NOMO-1 treated with DMSO at 0.1 percent for 48 hours (cell line): ENCODE measurements around the gene SGMS1.
"Not testable (repeated sequence)": the region's sequence is repeated elsewhere in the genome, so short reads cannot be mapped to it uniquely, and the experiment has no call there.

ENCODE experiments used
- DNase-seq: peaks from one replicate; lab custom pipeline; 2025; ENCODE audit not compliant: unreplicated experiment; lab: John Stamatoyannopoulos, UW

Gene SGMS1

DNA sequence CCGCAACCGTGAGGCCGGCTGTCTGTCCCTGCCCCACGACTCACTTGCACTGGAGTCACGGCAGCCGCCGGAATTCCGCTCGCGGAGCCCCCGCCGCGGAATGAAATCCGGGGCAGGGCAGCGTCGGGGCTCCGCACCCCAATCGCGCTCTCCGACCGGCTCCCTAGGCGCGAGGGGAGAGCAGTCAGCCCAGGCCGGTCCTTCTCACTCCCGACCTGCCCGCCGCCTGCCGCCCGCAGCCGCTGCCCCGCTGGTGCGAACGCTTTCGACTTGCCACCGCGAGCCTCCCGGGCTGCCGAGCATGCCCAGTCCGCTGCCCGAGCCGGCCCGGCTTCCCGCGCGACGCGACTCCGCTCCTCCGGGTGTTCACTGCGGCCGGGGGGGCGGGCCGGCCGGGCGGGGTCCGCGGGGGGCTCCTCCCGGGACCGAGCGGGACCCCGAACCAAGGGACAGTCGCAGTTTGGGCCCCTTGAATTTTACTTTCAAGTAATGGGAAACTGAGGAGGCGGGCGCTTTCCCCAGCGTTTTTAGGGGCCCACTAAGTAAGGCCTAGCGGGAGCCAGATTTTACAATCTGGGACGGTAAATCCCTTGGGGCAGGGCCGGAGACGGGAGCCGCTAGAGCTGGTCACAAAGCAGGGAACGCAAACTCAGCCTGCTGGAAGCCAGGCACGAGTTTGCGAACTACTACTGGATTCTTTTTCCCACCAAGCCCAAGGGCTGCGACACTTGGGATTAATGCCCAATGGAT is at the start of gene SGMS1:
Gene SGMS1 (minus strand): TSS at position 294 of the 750 bp plus-strand sequence. CDS start 279,842 bp downstream, outside the sequence.
- peak; percentile 65 for DNase-seq

DNA sequence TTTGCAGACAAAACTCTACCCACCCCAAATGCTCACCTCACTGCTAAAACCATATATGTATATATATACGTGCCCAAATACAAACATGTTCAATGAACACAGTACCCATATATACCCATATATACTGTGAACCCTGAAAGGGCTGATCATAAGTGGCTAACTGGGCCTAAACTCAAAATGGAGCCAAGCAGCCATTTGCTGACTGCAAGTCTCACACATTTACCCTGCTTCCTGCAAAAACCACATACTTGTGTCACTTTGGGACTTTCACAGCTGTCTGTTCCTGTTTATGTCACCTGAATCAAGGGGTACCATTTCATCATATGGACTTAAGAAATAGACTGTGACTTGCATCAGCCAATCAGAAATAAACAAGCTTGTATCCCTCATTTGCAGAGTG is 48.4 kb upstream of the SGMS1 start:
- DNase-seq = peak; percentile 15

DNA sequence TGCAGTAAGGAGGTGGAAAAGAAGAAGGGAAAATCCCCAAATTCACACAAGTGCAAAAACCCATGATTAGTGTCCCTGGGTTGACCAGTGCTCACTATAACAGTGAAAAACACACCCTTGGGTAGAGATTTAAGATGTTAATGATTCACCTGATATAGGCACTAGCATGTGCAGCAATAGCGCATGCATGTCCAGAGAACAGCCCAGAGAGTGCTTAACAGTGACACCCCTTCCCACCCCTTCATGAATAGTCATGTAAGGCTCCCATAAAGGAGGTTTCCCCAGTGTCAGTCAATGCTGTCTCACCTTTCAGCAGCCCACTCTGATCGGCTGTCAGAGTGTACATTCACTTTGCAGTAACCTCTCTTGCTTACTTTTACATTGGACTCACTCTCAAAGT is 47.9 kb upstream of the SGMS1 start:
- DNase-seq = not testable (repeated sequence)

DNA sequence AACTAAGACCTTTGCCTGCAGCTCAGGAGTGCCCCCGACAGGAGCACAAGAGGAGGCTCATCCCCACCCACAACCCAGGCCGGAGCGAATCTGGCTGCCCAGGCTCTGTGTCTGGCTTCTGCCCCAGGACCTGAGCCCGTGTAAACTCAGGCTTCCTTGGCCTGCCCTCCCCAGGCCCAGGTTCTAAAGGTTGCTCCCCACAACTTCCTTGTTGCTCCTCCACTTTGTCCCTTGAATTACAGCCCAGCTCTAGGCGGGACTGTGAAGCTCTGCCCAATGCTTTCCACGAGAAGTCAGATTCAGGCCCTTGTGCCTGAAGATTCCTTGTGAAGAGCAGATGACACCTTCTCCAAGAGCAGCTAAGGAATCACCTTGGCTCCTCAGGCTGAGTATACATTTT is 46.2 kb upstream of the SGMS1 start:
- DNase-seq = not testable (repeated sequence)

DNA sequence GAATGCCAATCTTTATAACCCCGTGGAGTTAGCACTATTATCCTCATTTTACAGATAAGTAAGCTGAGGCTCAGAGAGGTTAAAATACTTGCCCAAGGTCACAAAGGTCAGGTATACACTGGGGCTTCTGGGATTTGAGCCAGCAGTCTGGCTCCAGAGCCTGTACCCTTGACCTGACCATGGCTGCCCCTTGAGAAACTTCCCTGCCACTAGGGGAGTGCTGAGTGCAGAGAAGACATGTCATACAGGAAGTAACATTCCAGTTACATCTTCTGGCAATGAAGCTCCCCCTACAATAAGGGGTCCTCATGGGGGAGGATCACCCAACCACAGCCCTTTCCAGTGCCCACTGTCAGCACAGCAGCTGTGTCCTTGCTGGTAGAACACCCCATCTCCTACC is 43.6 kb upstream of the SGMS1 start:
- DNase-seq = not testable (repeated sequence)

DNA sequence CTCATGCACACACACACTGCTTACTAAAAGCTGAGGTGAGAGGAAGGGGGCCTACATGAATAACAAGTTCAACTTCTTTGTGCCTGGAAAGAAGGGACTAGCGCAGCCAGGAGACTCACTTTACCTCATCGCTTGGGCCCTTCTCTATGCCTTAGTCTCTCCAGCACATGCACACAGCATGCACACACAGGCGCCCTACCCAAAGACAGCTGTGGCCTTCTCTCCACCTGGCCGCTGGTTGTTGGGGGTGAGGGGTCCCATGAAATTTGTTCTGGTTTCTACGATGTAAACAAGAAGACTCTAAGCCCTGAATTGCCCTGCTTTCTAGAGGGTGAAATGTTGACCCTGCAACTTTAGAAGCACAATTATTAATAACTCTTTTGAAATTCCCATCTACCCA is 38.7 kb upstream of the SGMS1 start:
- not testable (repeated sequence) for DNase-seq

GRCh38 chr10:50661563-50661962 is 37.8 kb upstream of the SGMS1 start:
- DNase-seq = not testable (repeated sequence)

GRCh38 chr10:50659865-50660730 is 36.3 kb upstream of the SGMS1 start:
- not testable (repeated sequence) for DNase-seq

- not testable (repeated sequence) for DNase-seq
Observed at GRCh38 chr10:50659016-50659864, 35.5 kb upstream of the SGMS1 start.

GRCh38 chr10:50658165-50658564 is 34.4 kb upstream of the SGMS1 start:
- no peak for DNase-seq

- peak; percentile 6 for DNase-seq
Observed at GRCh38 chr10:50653758-50654157, 30.0 kb upstream of the SGMS1 start.

DNA sequence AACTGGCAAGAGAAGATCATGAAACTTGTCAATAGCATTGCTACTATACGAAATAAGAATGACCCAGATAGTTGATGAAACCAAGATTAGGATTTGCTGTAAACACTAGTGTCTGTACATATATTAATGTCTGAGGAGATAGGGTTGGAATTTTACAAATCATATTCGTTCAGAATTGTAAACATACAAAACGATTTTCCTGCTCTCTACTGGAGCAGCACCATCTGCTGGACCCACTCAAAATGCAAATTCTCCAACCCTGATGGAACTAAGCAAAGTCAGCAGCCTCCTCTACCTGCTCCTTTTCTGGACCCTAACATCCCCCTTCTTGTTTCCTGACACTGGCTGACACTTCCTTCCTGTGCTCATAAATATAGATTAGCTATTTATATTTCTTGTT is 29.4 kb upstream of the SGMS1 start:
- DNase-seq = peak; percentile 5

GRCh38 chr10:50651808-50652207 is 28.1 kb upstream of the SGMS1 start:
- no peak for DNase-seq

DNA sequence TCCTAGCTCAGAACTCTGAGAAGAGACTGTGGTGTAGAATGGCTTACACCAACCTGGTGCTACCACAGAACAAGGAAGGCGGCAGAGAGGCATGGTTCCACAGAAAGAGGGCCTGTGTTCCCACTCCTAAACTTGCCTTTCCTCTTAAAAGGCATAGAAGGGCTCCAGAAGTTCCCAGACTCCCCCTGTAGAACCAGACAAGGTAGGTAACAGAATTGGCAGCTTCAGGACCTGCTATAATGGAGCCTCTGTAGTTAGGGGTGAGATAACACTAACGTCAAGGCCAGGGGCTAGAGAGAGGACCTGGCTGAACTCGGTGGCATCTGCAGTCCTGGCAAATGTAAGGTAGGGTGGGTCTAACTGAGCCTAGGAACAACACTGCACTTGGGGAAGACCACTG is 26.7 kb upstream of the SGMS1 start:
- no peak for DNase-seq

- no peak for DNase-seq
Observed at GRCh38 chr10:50648935-50649227, 25.1 kb upstream of the SGMS1 start.

DNA sequence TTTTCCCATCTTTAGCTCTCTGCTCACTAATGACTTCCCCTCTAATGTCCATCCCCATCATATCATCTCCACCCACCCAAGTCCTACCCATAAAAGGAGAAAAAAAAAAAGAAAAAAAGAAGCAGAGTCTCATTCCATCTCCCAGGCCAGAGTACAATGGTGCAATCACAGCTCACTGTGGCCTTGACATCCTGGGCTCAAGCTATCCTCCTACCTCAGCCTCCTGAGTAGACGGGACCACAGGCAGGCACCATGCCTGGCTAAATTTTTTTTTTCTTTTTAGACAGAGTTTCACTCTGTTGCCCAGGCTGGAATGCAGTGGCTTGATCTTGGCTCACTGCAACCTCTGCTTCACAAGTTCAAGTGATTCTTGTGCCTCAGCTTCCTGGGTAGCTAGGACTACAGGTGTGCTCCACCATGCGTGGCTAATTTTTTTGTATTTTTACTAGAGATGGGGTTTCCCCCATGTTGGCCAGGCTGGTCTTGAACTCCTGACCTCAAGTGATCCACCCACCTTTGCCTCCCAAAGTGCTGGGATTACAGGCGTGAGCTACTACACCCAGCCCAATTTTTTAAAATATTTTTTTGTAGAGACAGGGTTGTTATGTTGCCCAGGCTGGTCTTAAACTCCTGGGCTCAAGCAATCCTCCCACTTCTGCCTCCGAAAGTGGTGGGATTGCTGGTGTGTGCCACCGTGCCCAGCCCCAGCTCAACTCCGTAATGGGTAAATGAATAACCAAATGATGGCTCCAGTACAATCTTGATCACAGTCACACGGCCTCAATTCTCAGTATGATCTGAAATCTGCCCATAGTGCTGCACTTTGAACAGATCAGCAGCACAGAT is 24.6 kb upstream of the SGMS1 start:
- DNase-seq = no peak

DNA sequence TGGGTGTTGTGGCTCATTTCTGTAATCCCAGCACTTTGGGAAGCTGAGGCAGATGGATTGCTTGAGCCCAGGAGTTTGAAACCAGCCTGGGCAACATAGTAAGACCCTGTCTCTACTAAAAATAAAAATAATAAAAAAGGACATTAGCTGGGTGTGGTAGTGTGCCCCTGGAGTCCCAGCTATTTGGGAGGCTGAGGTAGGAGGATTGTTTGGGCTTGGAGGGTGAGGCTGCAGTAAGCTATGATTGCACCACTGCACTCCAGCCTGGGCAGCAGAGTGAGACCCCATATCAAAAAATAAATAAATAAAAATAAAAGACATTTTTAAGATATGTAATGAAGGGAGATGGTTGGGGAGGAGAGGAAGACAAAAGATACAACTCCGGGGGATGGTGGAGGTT is 23.6 kb upstream of the SGMS1 start:
- DNase-seq = not testable (repeated sequence)

GRCh38 chr10:50645236-50645635 is 21.5 kb upstream of the SGMS1 start:
- no peak for DNase-seq

GRCh38 chr10:50641626-50642025 is 17.9 kb upstream of the SGMS1 start:
- DNase-seq = no peak

DNA sequence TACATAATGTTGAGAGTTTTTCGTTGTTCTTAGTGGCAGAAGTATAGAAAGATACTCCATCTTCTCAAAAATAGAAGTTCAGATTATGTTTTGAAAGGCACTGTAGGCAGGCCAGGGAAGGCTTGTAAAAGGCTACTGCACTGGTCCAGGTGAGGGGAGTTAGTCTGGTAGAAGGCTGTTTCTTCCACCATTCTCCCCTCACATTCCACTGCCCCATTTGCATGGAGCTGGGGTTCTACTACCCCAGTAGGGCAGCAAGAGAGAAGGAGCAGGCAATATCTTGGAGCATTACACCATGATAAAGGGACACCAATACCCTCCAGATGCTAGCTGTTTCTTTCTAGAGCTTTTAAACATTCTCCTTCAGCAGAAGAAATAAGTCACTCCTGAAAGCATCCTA is 16.5 kb upstream of the SGMS1 start:
- DNase-seq = no peak
